ENCODE results near the gene ENPP3.

- TF ChIP-seq TAF1 (IDR thresholded peaks at IDR 0.05; ENCODE audit: borderline replicate concordance, low read depth, low read length) = no peak
- TF ChIP-seq POLR2A (IDR thresholded peaks at IDR 0.05; ENCODE audit: low read depth, low read length) = no peak
- no peak for TF ChIP-seq POLR2AphosphoS5 (IDR thresholded peaks at IDR 0.05; ENCODE audit: low read depth, low read length)
Measured at GRCh38 chr6:131640576-131640975, 3.5 kb downstream of the ENPP3 start.
